22Rv1 (cell line): Measurements from ENCODE around the gene CBX2.
A peak's percentile ranks its signal among the peaks of the same experiment; 100 is the strongest.

Experiments used
- H3K27ac ChIP-seq: fragments of 450-650 bp; 2 replicates; pipeline ENCODE4 v1.5.1; 2017
- CTCF ChIP-seq: fragments of 450-650 bp; IDR thresholded peaks from 2 replicates; pipeline ENCODE4 v1.5.1; 2017; ENCODE audit warnings: mild to moderate bottlenecking
- ZFX ChIP-seq: fragments of 450-650 bp; IDR thresholded peaks from 2 replicates; pipeline ENCODE4 v1.6.1; 2017; ENCODE audit warnings: antibody characterized with exemption, borderline replicate concordance

The CBX2 gene

GRCh38 chr17:79799538-79800324 lies 21.8 kb downstream of the CBX2 start:
- TF ChIP-seq CTCF, result no peak
- TF ChIP-seq ZFX, result no peak
- peak overlapping the region; percentile 78 for H3K27ac ChIP-seq

GRCh38 chr17:79800325-79801155 lies 22.6 kb downstream of the CBX2 start:
- peak overlapping the region; percentile 78 for H3K27ac ChIP-seq
- TF ChIP-seq CTCF (no peak), ZFX (no peak)

- TF ChIP-seq ZFX (no peak), CTCF (no peak)
- peak overlapping the region; percentile 78 for H3K27ac ChIP-seq
Observed at GRCh38 chr17:79801156-79802038, 23.4 kb downstream of the CBX2 start.

- no peak overlapping the region; the same call in 1 of the 2 replicates for H3K27ac ChIP-seq
- no peak for TF ChIP-seq CTCF
- no peak for TF ChIP-seq ZFX
Observed at GRCh38 chr17:79802039-79802735, 24.2 kb downstream of the CBX2 start.

- TF ChIP-seq CTCF (no peak), ZFX (no peak)
Observed at GRCh38 chr17:79802736-79803420, 24.9 kb downstream of the CBX2 start.

GRCh38 chr17:79803421-79803996 lies 25.6 kb downstream of the CBX2 start:
- no peak for TF ChIP-seq CTCF
- no peak for TF ChIP-seq ZFX
- no peak overlapping the region for H3K27ac ChIP-seq

More at GRCh38 chr17:79802736-79803420, 24.9 kb downstream of the CBX2 start:
- no peak overlapping the region for H3K27ac ChIP-seq
